ENCODE measurements around the gene GM2A. TPM values are rescaled to one million over a fixed set of nuclear protein-coding genes. Genes with fewer than 3 reads are reported as not detected.
"Not testable (repeated sequence)": the region's sequence is repeated elsewhere in the genome, so short reads cannot be mapped to it uniquely, and the experiment has no call there.

Gene GM2A
- total and polyA plus RNA-seq, 3 donors from 2014 or later: 29.8 to 54.4 (median 38.0) TPM

- Histone ChIP-seq H3K27ac (no peak within 1 kb of the TSS), H3K4me1 (no peaks in the 10 kb centered on the region), H3K36me3 (ENCODE audit: low read depth, missing control alignments) (no peaks in the 10 kb centered on the region), H3K27me3 (no peaks in the 10 kb centered on the region), H3K9me3 (no peaks in the 10 kb centered on the region), H3K4me3 (no peak within 1 kb of the TSS)
- intact Hi-C loops (cut with DNase I; ENCODE audit: low total_unique reads): no loop called here
- 83 to 100% methylated on average over 2 of the region's 2 CpGs for WGBS, 2 donors
- no peak for TF ChIP-seq POLR2A (IDR thresholded peaks at IDR 0.05)
- TF ChIP-seq, protein P1, sequence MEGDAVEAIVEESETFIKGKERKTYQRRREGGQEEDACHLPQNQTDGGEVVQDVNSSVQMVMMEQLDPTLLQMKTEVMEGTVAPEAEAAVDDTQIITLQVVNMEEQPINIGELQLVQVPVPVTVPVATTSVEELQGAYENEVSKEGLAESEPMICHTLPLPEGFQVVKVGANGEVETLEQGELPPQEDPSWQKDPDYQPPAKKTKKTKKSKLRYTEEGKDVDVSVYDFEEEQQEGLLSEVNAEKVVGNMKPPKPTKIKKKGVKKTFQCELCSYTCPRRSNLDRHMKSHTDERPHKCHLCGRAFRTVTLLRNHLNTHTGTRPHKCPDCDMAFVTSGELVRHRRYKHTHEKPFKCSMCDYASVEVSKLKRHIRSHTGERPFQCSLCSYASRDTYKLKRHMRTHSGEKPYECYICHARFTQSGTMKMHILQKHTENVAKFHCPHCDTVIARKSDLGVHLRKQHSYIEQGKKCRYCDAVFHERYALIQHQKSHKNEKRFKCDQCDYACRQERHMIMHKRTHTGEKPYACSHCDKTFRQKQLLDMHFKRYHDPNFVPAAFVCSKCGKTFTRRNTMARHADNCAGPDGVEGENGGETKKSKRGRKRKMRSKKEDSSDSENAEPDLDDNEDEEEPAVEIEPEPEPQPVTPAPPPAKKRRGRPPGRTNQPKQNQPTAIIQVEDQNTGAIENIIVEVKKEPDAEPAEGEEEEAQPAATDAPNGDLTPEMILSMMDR (IDR thresholded peaks at IDR 0.05): no peak
- no peak for DNase-seq
Measured at GRCh38 chr5:151303666-151304065, 50.7 kb downstream of the GM2A start, which contains the start of gene SLC36A3. SLC36A3 (minus strand) TSS chr5:151303766; CDS start chr5:151303354, 412 bp downstream.

DNA sequence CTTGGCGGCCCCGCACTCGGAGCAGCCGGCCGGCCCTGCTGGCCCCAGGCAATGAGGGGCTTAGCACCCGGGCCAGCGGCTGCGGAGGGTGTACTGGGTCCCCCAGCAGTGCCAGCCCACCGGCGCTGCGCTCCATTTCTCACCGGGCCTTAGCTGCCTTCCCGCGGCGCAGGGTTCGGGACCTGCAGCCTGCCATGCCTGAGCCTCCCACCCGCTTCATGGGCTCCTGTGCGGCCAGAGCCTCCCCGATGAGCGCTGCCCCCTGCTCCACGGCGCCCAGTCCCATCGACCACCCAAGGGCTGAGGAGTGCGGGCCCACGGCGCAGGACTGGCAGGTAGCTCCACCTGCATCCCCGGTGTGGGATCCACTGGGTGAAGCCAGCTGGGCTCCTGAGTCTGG, 56.3 kb downstream of the GM2A start:
- H3K4me1 ChIP-seq; H3K27ac ChIP-seq; H3K9me3 ChIP-seq; H3K27me3 ChIP-seq; intact Hi-C loops (cut with DNase I; ENCODE audit: low total_unique reads); H3K36me3 ChIP-seq (ENCODE audit: low read depth, missing control alignments); DNase-seq: not testable (repeated sequence)
- H3K4me3 ChIP-seq: peak overlapping the region; percentile 39 to 44
- 75 to 80% methylated on average over 1 to 17 of the region's 27 CpGs for WGBS, 2 donors

- 64 to 72% methylated on average over 15 of the region's 15 CpGs for WGBS, 2 donors
- DNase-seq: peak; percentile 74
- intact Hi-C loops (cut with DNase I; ENCODE audit: low total_unique reads); H3K27me3 ChIP-seq; H3K36me3 ChIP-seq (ENCODE audit: low read depth, missing control alignments); H3K4me1 ChIP-seq; H3K27ac ChIP-seq; H3K9me3 ChIP-seq: not testable (repeated sequence)
- H3K4me3 ChIP-seq: peak overlapping the region; percentile 39 to 54
Measured at GRCh38 chr5:151309821-151310220, 56.8 kb downstream of the GM2A start.

DNA sequence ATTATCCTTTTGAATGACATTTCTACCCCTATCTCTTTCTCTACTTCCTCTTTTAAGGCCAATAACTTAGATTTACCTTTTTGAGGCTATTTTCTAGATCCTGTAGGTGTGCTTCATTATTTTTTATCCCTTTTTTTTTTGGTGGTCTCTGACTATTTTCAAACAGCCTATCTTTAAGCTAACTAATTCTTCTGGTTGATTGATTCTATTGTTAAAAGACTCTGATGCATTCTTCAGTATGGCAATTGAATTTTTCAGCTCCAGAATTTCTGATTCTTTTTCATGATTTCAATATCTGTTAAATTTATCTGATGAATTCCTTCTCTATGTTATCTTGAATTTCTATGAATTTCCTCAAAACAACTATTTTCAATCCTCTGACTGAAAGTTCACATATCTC, 57.9 kb downstream of the GM2A start:
- Histone ChIP-seq H3K27me3 (no peaks in the 10 kb centered on the region), H3K27ac (no peak overlapping the region), H3K4me3 (peak overlapping the region in 1 of 2 donors; percentile 54), H3K9me3 (no peaks in the 10 kb centered on the region), H3K36me3 (ENCODE audit: low read depth, missing control alignments) (no peaks in the 10 kb centered on the region), H3K4me1 (no peaks in the 10 kb centered on the region)
- no peak for DNase-seq
- TF ChIP-seq, protein P1 (IDR thresholded peaks at IDR 0.05): no peak
- TF ChIP-seq POLR2A (IDR thresholded peaks at IDR 0.05): no peak
- intact Hi-C loops (cut with DNase I; ENCODE audit: low total_unique reads): no loop called here

GRCh38 chr5:151312756-151313324, 59.9 kb downstream of the GM2A start:
- Histone ChIP-seq H3K4me1 (no peaks in the 10 kb centered on the region), H3K27me3 (no peaks in the 10 kb centered on the region), H3K36me3 (ENCODE audit: low read depth, missing control alignments) (no peaks in the 10 kb centered on the region), H3K27ac (no peak overlapping the region), H3K9me3 (no peaks in the 10 kb centered on the region), H3K4me3 (no peak overlapping the region)
- intact Hi-C loops (cut with DNase I; ENCODE audit: low total_unique reads): no loop called here
- WGBS, 2 donors: 77 to 82% methylated on average over 5 of the region's 5 CpGs
- no peak for TF ChIP-seq POLR2A (IDR thresholded peaks at IDR 0.05)
- TF ChIP-seq, protein P1 (IDR thresholded peaks at IDR 0.05): no peak
- no peak for DNase-seq

- TF ChIP-seq, protein P1 (IDR thresholded peaks at IDR 0.05): no peak
- no peak for TF ChIP-seq POLR2A (IDR thresholded peaks at IDR 0.05)
- Histone ChIP-seq H3K27ac (no peak overlapping the region), H3K9me3 (no peaks in the 10 kb centered on the region), H3K4me3 (no peak overlapping the region), H3K36me3 (ENCODE audit: low read depth, missing control alignments) (no peaks in the 10 kb centered on the region), H3K4me1 (no peaks in the 10 kb centered on the region), H3K27me3 (no peaks in the 10 kb centered on the region)
- DNase-seq: no peak
- 51 to 57% methylated on average over 2 of the region's 2 CpGs for WGBS, 2 donors
- intact Hi-C loops (cut with DNase I; ENCODE audit: low total_unique reads): no loop called here
Measured at GRCh38 chr5:151313357-151313756, 60.4 kb downstream of the GM2A start.

All from testis (tissue), 3 donors.